HG02884 (cell line): ENCODE data around the gene FBXO40.
"Not testable (repeated sequence)": the region's sequence is repeated elsewhere in the genome, so short reads cannot be mapped to it uniquely, and the experiment has no call there.

ENCODE experiments used
- ATAC-seq: cut with Tn5 transposase; IDR thresholded peaks from one replicate; pipeline ENCODE4 v1.9.1; 2021; ENCODE audit warnings: mild to moderate bottlenecking, moderate library complexity; ENCODE audit not compliant: unreplicated experiment

The FBXO40 gene

DNA sequence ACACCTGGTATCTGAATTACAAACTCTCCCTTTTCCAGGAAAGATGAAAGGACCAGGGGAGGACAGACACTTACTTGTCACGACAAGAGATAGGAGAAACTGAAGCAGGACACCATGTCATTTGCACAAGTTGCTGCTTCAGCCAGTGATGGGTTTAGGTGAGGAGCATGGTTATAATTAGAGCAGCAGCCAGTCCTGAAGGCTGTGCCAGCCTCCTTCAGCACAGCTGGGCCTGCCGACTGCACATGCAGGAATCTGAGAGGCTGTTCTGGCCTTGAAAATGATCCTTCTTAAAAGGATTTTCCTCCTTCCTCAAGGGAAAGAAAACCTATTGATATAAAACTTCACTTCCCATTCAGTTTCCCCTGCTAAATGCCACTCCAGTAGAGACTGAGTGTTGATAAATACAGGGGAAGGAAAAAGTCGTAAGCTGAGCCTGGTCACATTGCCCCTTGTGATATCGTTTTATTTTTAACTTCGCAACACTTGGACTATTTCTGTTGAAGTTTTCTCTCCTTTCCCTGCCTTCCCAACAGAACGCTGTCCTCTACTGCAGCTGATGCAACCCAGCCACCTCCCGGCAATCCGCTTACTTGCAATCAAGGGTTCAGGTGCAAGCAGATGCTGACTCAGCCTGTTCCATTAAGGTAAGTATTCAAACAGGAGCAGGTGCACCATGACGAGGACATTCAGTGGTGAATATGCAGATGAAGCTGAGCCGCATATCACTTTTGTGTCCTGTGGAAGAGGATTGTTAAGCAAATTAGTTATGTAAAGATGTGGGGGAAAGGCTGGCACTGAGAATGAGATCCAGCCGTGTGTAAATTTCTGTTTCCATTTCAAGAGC, at the start of gene FBXO40:
TSS of gene FBXO40 (plus strand) at position 524 of the 847 bp plus-strand sequence. CDS start 27,197 bp downstream, outside the sequence.
- no peak for ATAC-seq

DNA sequence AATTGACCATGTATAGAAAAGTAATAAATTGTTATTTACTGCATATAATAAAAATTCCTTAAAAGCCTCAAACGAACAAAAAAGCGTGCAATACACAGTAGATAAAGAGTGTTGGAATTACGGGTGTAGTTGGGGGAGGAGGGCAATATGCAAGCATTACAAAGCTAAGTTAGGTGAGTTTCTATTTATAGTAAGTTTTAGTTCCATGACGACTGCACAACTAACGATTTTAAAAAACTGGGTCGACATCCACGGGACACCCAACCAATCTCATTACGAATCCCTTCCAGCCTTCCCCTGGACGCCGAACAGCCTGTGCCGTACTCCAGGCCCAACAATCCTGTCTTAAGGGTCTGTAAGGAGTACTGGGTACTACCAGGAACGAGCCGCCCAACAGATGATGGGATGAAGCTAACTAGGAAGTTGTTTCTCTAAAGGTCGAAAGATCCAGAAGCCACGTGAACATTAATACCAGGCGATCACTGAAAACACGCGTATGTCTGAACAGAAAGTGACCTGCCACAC, 48.1 kb upstream of the FBXO40 start:
- ATAC-seq = peak; percentile 1

- peak; percentile 82 for ATAC-seq
Measured at GRCh38 chr3:121545574-121546455, 47.4 kb upstream of the FBXO40 start, which contains the start of gene POLQ. POLQ (minus strand) TSS chr3:121545988; CDS start chr3:121545877, 111 bp downstream.

GRCh38 chr3:121552379-121552778, 40.8 kb upstream of the FBXO40 start:
- no peak for ATAC-seq

DNA sequence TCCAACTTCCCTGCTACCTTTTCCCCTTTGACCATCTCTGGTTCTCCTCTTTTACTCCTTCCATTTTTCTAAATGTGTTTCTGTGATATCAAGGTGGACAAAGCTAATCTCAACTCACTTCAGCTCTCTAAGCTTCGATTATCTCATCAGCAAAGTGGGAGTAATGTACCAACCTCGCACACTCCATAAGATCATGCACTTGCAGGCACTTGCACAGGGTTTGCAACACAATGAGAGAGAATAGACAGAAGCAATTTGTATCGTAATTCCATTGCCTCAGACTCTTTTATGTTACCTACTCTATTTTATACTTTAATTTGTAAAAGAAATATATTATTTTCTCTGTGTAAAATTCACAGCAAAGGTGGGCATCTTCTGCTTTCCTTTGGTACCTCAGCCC, 40.4 kb upstream of the FBXO40 start:
- ATAC-seq = no peak

- no peak for ATAC-seq
Measured at GRCh38 chr3:121557426-121557934, 35.7 kb upstream of the FBXO40 start.

DNA sequence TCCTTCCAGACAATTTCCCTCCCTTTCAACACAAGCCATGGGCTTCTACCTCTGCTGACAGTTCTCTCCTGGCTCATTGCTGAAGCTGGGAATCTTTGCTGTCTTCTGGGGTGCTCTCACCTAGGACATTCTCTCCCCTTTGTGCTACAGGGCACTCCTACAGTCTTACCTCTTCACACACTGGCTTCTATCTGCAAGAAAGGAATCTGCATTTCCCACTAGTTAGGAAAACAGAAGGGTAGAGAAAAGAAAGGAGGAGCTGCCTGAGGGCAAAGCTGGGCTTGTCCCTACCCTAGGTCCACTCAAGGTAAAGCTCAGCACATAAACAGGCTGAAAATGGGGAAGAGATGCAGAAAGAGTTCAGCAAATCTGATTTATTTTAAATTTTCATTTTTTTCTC, 31.0 kb upstream of the FBXO40 start:
- ATAC-seq = no peak

DNA sequence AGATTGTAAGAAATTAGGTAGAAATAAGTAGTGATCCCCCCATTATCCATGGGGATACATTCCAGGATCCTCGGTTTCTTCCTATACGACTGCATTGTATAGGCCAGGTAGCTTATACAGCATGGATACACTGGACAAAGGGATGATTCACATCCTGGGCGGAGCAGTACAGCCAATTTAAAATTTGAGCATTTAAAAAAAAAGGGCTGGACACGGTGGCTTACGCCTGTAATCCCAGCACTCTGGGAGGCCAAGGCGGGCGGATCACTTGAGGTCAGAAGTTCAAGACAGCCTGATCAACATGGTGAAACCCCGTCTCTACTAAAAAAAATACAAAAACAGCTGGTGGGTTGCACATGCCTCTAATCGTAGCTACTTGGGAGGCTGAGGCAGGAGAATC, 26.4 kb upstream of the FBXO40 start:
- ATAC-seq = no peak

DNA sequence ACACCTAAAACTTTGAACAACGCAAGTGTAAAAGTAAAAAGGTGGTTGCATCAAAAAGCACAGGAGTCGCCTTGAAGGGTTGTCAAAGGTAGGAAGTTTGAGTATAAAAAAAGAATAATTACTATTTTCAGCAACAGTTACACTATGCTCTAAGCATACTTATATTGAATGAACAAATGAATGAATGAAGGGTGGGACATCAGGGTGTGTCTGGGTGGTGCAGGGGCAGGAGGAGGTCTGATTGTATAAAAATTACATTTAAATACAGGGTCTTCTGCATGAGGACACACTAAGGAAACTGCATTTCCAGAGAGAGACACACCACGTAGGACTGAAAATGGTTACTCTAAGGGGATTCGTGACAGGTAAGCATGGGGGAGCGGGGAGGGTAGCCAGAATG, 25.5 kb upstream of the FBXO40 start, which contains the start of gene ARGFX:
TSS of gene ARGFX (plus strand) at position 301 of the 400 bp plus-strand sequence. CDS start 2,765 bp downstream, outside the sequence.
- no peak for ATAC-seq

- ATAC-seq = no peak
Measured at GRCh38 chr3:121574449-121574848, 18.7 kb upstream of the FBXO40 start.

DNA sequence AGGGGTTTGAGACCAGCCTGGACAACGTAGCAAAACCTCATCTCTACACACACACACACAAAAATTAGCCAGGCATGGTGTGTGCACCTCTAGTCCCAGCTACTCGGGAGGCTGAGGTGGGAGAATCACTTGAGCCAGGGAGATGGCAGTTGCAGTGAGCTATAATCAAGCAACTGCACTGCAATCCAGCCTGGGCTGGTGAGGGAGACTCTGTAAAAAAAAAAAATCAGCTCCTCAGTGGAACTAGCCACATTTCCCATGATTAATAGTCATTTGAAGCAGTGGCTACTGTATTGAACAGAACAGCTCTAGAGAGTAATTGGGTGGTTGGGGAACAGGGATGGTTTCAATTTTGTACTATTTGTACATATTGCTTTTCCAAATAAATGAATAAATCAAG, 11.5 kb upstream of the FBXO40 start:
- no peak for ATAC-seq

DNA sequence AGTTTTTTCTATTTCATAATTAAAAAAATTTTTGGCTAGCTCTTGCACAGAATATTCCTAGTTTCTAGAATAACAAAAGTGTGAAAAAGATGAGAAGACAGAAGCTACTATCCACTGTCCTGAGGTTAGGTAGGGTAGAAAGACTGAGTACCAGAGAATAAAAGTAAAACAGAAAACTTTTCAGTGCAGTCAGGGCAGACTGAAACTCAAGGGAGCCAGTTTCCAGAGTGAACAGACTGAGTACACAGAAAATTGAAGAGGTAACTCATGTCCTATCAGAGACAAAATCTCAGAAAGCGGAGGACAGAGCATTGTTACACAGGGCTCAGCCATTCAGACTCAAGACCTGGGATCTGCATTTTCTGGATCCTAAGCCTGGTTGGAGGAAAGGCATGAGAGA, 8.8 kb upstream of the FBXO40 start:
- no peak for ATAC-seq

GRCh38 chr3:121593806-121594205, 627 bp downstream of the FBXO40 start:
- not testable (repeated sequence) for ATAC-seq

GRCh38 chr3:121594850-121595249, 1.7 kb downstream of the FBXO40 start:
- ATAC-seq = no peak

- ATAC-seq = no peak
Measured at GRCh38 chr3:121595765-121596406, 2.7 kb downstream of the FBXO40 start.

DNA sequence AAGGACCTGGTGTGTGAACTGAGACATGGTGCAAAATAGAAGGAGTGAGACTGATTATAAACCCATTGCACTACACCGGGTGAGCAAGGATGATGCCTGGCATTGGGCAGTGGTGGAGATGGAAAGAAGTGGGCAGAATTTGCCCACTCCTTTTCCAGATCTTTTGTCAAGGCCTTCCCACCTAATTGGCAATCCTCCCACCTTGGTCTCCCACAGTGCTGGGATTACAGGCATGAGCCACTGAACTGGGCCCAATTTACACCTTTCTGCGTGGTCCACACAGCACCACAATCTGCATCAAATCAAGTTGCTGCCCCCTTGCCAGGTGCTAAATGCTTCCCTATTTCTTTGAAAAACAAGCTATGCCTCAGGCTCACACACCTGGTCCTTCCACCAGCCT, 5.4 kb downstream of the FBXO40 start:
- no peak for ATAC-seq

- not testable (repeated sequence) for ATAC-seq
Measured at GRCh38 chr3:121599900-121600299, 6.7 kb downstream of the FBXO40 start.

GRCh38 chr3:121601212-121601812, 8.1 kb downstream of the FBXO40 start:
- no peak for ATAC-seq

GRCh38 chr3:121604759-121605158, 11.6 kb downstream of the FBXO40 start:
- no peak for ATAC-seq

- ATAC-seq = no peak
Measured at GRCh38 chr3:121606106-121606505, 12.9 kb downstream of the FBXO40 start.
